ENCODE data around the gene UNC5C.
A peak's percentile ranks its signal among the peaks of the same experiment; 100 is the strongest.

The UNC5C gene

GRCh38 chr4:95129031-95129430, 419.7 kb downstream of the UNC5C start:
- DNase-seq (ENCODE audit: low spot score), result no peak

GRCh38 chr4:95124906-95125504, 423.8 kb downstream of the UNC5C start:
- peak; percentile 74 for DNase-seq (ENCODE audit: low spot score)

- no peak for DNase-seq (ENCODE audit: low spot score)
Observed at GRCh38 chr4:95122001-95122400, 426.8 kb downstream of the UNC5C start.

- no peak for DNase-seq (ENCODE audit: low spot score)
Observed at GRCh38 chr4:95120456-95120855, 428.3 kb downstream of the UNC5C start.

GRCh38 chr4:95118497-95118896, 430.3 kb downstream of the UNC5C start:
- no peak for DNase-seq (ENCODE audit: low spot score)

GRCh38 chr4:95114521-95114920, 434.3 kb downstream of the UNC5C start:
- DNase-seq (ENCODE audit: low spot score), result no peak

All from pons (tissue), 1 donor.